Fibroblast of lung (primary cell): ENCODE results near the gene DIO3. TPM values are rescaled to one million over a fixed set of nuclear protein-coding genes. Genes with fewer than 3 reads are reported as not detected.

Experiments used
- DNase-seq, 2 donors: peaks; one replicate each; pipeline versions ENCODE4 v3.0.0 to v3.0.0-alpha.2; 2010; ENCODE audit warnings: low read depth in 2 of 2
- H2AFZ ChIP-seq: 2 replicates; pipeline ENCODE4 v1.5.1; 2012; ENCODE audit warnings: low read length, control low read depth, inconsistent platforms
- H3K27ac ChIP-seq: 2 replicates; pipeline ENCODE4 v1.5.1; 2011; ENCODE audit warnings: low read length, control low read depth; ENCODE audit not compliant: insufficient read depth
- H3K27me3 ChIP-seq: 2 replicates; pipeline ENCODE4 v1.5.1; 2011; ENCODE audit warnings: mild to moderate bottlenecking, low read length; ENCODE audit not compliant: control insufficient read depth, insufficient read depth
- H3K36me3 ChIP-seq: 2 replicates; pipeline ENCODE4 v1.5.1; 2011; ENCODE audit warnings: low read length; ENCODE audit not compliant: control insufficient read depth, insufficient read depth
- H3K4me1 ChIP-seq: 2 replicates; pipeline ENCODE4 v1.5.1; 2011; ENCODE audit warnings: low read length; ENCODE audit not compliant: control insufficient read depth, insufficient read depth; ENCODE audit errors: extremely low read depth
- H3K4me2 ChIP-seq: 2 replicates; pipeline ENCODE4 v1.5.1; 2011; ENCODE audit warnings: low read length, control low read depth; ENCODE audit not compliant: insufficient read depth; ENCODE audit errors: extremely low read depth
- H3K4me3 ChIP-seq, 4 experiments: fragments of 200-600 bp in 1 of 4; sonication (generic) in 1 of 4; replicated peaks in 1 of 4; 2 replicates each; pipeline ENCODE4 v1.5.1; 2011 to 2016; ENCODE audit warnings: low read length in 4 of 4, low read depth in 3 of 4, mild to moderate bottlenecking in 3 of 4, control low read depth in 2 of 4, inconsistent platforms in 1 of 4, mixed read lengths in 1 of 4; ENCODE audit not compliant: insufficient read depth in 1 of 4; ENCODE audit errors: control extremely low read depth in 1 of 4
- H3K79me2 ChIP-seq: 2 replicates; pipeline ENCODE4 v1.5.1; 2012; ENCODE audit warnings: mild to moderate bottlenecking, low read length, inconsistent platforms; ENCODE audit not compliant: control insufficient read depth, insufficient read depth
- H3K9ac ChIP-seq: 2 replicates; pipeline ENCODE4 v1.5.1; 2011; ENCODE audit warnings: mild to moderate bottlenecking, low read length, control low read depth; ENCODE audit not compliant: insufficient read depth
- H3K9me3 ChIP-seq: 2 replicates; pipeline ENCODE4 v1.5.1; 2012; ENCODE audit warnings: low read depth, low read length; ENCODE audit not compliant: control insufficient read depth, insufficient read depth
- H4K20me1 ChIP-seq: 2 replicates; pipeline ENCODE4 v1.5.1; 2011; ENCODE audit warnings: low read length; ENCODE audit not compliant: control insufficient read depth, insufficient read depth; ENCODE audit errors: extremely low read depth
- CTCF ChIP-seq, 2 donors: IDR thresholded peaks in 1 of 2; conservative IDR thresholded peaks in 1 of 2; 1 replicate in 1 of 2; 2 replicates in 1 of 2; pipeline ENCODE4 v1.5.1; 2011 to 2012; ENCODE audit warnings: low read length in 2 of 2, control low read depth in 1 of 2, inconsistent platforms in 1 of 2, low read depth in 1 of 2, mild to moderate bottlenecking in 1 of 2
- EZH2 ChIP-seq: IDR thresholded peaks from 2 replicates; pipeline ENCODE4 v1.5.1; 2012; ENCODE audit warnings: low read length, control low read depth, mild to moderate bottlenecking; ENCODE audit errors: missing control alignments
- polyA plus RNA-seq, 2 donors: library from polyadenylated mRNA; depleted of rRNA in 1 of 2; stranded (reverse) in 1 of 2; unstranded in 1 of 2; fragments of >200 nt; gene quantifications; 2 replicates each; pipeline ENCODE4 v1.2.1, GENCODE V29; 2011 to 2012; ENCODE audit warnings: missing spikeins in 1 of 2
- total RNA-seq: library from RNA; depleted of rRNA; stranded (reverse); fragments of >200 nt; gene quantifications from 2 replicates; pipeline ENCODE4 v1.2.1, GENCODE V29; 2014

The DIO3 gene
- total and polyA plus RNA-seq, 2 donors (not counting 1 experiment from before 2014, with no cell fraction given), result 0.17 TPM; not detected in 1

DNA sequence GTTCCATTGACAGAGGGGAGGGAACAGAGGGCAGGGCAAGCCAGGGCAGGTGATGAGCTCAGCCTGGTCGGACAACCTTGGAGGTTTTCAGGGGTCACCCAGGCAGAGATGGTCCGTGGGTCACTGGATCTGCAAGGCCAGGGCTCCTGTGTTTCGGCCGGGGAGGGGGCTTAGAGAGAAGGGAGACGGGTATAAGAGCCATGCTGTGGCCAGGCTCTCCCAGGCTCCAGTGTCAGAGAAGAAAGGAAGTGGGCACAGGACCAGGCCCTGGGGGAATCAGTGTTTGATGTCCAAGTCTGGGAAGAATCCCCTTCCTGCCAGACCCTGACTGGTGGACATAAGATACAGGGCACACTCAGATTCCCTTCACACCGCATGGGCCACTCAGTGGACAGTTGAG lies 36.9 kb downstream of the DIO3 start:
- no peak overlapping the region for H3K9ac ChIP-seq
- no peak overlapping the region for H3K4me3 ChIP-seq
- no peak overlapping the region for H2AFZ ChIP-seq
- H3K9me3 ChIP-seq, result no peaks in the 10 kb centered on the region
- no peak overlapping the region for H3K4me2 ChIP-seq
- TF ChIP-seq CTCF (conservative IDR thresholded peaks at IDR 0.05 in 1 of 2, IDR thresholded peaks at IDR 0.05 in 1 of 2; ENCODE audit: low read depth in 1 of 2, low read length in 2 of 2) (no peak), EZH2 (no peak)
- H3K4me1 ChIP-seq, result no peaks in the 10 kb centered on the region
- H3K79me2 ChIP-seq, result no peaks in the 10 kb centered on the region
- no peaks in the 10 kb centered on the region for H4K20me1 ChIP-seq
- no peak for DNase-seq
- no peak overlapping the region for H3K27ac ChIP-seq
- H3K36me3 ChIP-seq, result no peaks in the 10 kb centered on the region
- no peaks in the 10 kb centered on the region for H3K27me3 ChIP-seq

GRCh38 chr14:101598571-101599233 lies 37.4 kb downstream of the DIO3 start:
- Histone ChIP-seq H3K27ac (no peak overlapping the region), H3K27me3 (no peaks in the 10 kb centered on the region), H3K79me2 (no peaks in the 10 kb centered on the region), H3K4me1 (no peaks in the 10 kb centered on the region), H3K9me3 (no peaks in the 10 kb centered on the region), H3K4me3 (no peak overlapping the region), H3K9ac (no peak overlapping the region), H2AFZ (no peak overlapping the region), H3K4me2 (no peak overlapping the region), H4K20me1 (no peaks in the 10 kb centered on the region), H3K36me3 (no peaks in the 10 kb centered on the region)
- TF ChIP-seq EZH2 (no peak), CTCF (conservative IDR thresholded peaks at IDR 0.05 in 1 of 2, IDR thresholded peaks at IDR 0.05 in 1 of 2; ENCODE audit: low read depth in 1 of 2, low read length in 2 of 2) (no peak)
- no peak for DNase-seq

DNA sequence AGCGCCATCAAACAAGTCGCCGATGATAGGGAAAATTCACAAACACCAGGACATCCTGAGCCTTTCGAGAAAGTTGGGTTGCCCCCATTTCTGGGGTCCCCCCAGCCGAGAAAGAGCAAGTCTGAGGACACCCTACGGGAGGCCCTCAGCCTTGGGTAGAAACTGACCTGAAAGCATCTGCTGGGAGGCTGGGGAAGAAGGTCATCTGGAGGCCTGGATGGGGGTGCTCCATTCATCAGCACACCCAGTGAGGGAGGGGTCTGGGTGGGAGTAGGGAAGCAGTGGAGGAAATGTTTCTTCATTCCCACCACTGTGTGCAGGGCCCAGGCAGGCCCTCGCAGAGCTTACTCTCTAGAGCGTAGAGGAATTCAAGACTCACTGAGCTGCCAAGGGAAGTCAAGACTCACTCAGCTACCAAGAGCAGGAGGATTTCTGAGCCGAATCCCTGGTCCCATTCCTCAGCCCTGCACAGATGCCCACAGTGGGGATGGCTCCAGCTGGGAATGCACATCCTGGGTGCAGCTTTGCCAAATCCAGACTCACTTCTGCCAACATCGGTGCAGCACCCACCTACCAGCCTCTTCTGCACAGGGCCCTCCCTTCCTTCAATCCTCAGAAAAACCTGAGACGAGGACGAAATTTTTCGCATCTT lies 38.1 kb downstream of the DIO3 start:
- Histone ChIP-seq H3K79me2 (no peaks in the 10 kb centered on the region), H3K4me3 (no peak overlapping the region), H3K4me1 (no peaks in the 10 kb centered on the region), H3K27me3 (no peaks in the 10 kb centered on the region), H3K36me3 (no peaks in the 10 kb centered on the region), H3K9me3 (no peaks in the 10 kb centered on the region), H3K27ac (no peak overlapping the region), H2AFZ (no peak overlapping the region), H4K20me1 (no peaks in the 10 kb centered on the region), H3K9ac (no peak overlapping the region), H3K4me2 (no peak overlapping the region)
- DNase-seq, result no peak
- TF ChIP-seq CTCF (conservative IDR thresholded peaks at IDR 0.05 in 1 of 2, IDR thresholded peaks at IDR 0.05 in 1 of 2; ENCODE audit: low read depth in 1 of 2, low read length in 2 of 2) (no peak), EZH2 (no peak)
